Caco-2 (cell line): ENCODE results near the gene ZDHHC3. TPM values are rescaled to one million over a fixed set of nuclear protein-coding genes. Genes with fewer than 3 reads are reported as not detected.

Experiments
- BruUV-seq: library from RNA; stranded (reverse); fragments of 400-500 nt; replicated peaks from 2 replicates; lab custom pipeline; 2021; lab: Mats Ljungman, UMichigan
- CTCF ChIA-PET: fragments of 300-600 bp; sonication (Branson Sonifier 250); formaldehyde crosslinking; loops from one replicate; lab custom pipeline; 2022; ENCODE audit warnings: antibody characterized with exemption; lab: Charles Lee
- POLR2A ChIA-PET: fragments of 300-600 bp; sonication (Branson Sonifier 250); formaldehyde crosslinking; loops from one replicate; lab custom pipeline; 2022; ENCODE audit warnings: antibody characterized with exemption; lab: Charles Lee
- DNase-seq, 2 experiments: peaks; one replicate each; pipeline versions ENCODE4 v3.0.0 to v3.0.0-alpha.2; 2020 to 2022
- H3K27me3 ChIP-seq: replicated peaks from 2 replicates; pipeline ENCODE4 v1.6.0; 2011; ENCODE audit warnings: low read length; ENCODE audit not compliant: control insufficient read depth, insufficient read depth
- H3K36me3 ChIP-seq: 2 replicates; pipeline ENCODE4 v1.5.1; 2011; ENCODE audit warnings: low read length; ENCODE audit not compliant: control insufficient read depth, insufficient read depth
- H3K4me1 ChIP-seq: fragments of 250-450 bp; sonication (Bioruptor Pico); 2 replicates; pipeline ENCODE4 v1.5.1; 2020; ENCODE audit warnings: mild to moderate bottlenecking
- H3K4me3 ChIP-seq: 2 replicates; pipeline ENCODE4 v1.5.1; 2011; ENCODE audit warnings: low read depth, mild to moderate bottlenecking, control low read depth, low read length
- H3K9me3 ChIP-seq: fragments of 250-450 bp; sonication (Bioruptor Pico); 2 replicates; pipeline ENCODE4 v1.5.1; 2020; ENCODE audit warnings: mild to moderate bottlenecking, moderate library complexity
- H3K27ac Mint-ChIP-seq: one replicate; pipeline ENCODE4 v1.8.0; 2022; ENCODE audit warnings: mixed read lengths; ENCODE audit not compliant: unreplicated experiment
- H3K27me3 Mint-ChIP-seq: one replicate; pipeline ENCODE4 v1.8.0; 2022; ENCODE audit warnings: mixed read lengths; ENCODE audit not compliant: insufficient read depth, unreplicated experiment
- H3K36me3 Mint-ChIP-seq: one replicate; pipeline ENCODE4 v1.8.0; 2022; ENCODE audit warnings: mild to moderate bottlenecking, mixed read lengths; ENCODE audit not compliant: insufficient read depth, unreplicated experiment
- H3K4me1 Mint-ChIP-seq: one replicate; pipeline ENCODE4 v1.8.0; 2022; ENCODE audit warnings: low read depth, mixed read lengths; ENCODE audit not compliant: unreplicated experiment
- H3K4me3 Mint-ChIP-seq: one replicate; pipeline ENCODE4 v1.8.0; 2022; ENCODE audit warnings: mild to moderate bottlenecking, moderate library complexity, mixed read lengths; ENCODE audit not compliant: unreplicated experiment
- H3K9me3 Mint-ChIP-seq: one replicate; pipeline ENCODE4 v1.8.0; 2022; ENCODE audit warnings: mixed read lengths; ENCODE audit not compliant: unreplicated experiment
- intact Hi-C: fragments of 100-400 bp; cut with micrococcal nuclease; formaldehyde crosslinking; loops from one replicate; pipeline ENCODE4 v1.10.0; 2022; ENCODE audit not compliant: unreplicated experiment
- total RNA-seq: library from RNA; stranded (reverse); gene quantifications from 2 replicates; pipeline ENCODE4 v1.2.3, GENCODE V29; 2022
- TF ChIP-seq, protein P1 (sequence below), 2 experiments: fragments of 200-600 bp in 1 of 2; IDR thresholded peaks; 1 replicate in 1 of 2; 2 replicates in 1 of 2; pipeline versions ENCODE4 v1.5.1 to v1.8.0; 2011 to 2022; ENCODE audit warnings: antibody characterized with exemption in 1 of 2, control low read depth in 1 of 2, inconsistent platforms in 1 of 2, low read depth in 1 of 2, low read length in 1 of 2, mild to moderate bottlenecking in 1 of 2, moderate library complexity in 1 of 2; ENCODE audit not compliant: insufficient read depth in 1 of 2, severe bottlenecking in 1 of 2, unreplicated experiment in 1 of 2

Gene ZDHHC3
- total RNA-seq, 1 experiment from 2014 or later: 71.3 TPM

DNA sequence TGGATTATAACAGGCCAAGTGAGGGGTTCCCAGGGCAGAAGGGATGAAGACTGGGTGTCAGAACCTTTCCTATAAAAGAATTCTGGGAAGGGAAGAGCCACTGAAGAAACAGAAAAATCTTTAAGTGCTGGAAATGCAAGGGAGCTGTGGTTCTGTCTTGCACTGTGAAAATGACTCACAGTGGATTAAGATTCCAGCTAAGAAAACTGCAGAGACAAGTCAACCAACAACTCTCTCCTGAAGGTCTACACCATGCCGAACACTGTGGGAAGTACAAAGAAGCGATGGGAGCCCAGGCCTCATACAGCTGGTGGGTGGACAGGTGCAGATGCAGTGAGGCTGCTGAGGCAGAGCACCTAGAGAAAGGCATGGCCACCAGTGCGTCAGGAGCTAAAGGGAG, 27.7 kb downstream of the ZDHHC3 start:
- no peak for DNase-seq
- no peak overlapping the region for H3K4me3 ChIP-seq
- ChIA-PET POLR2A (interaction anchor here (0.6 kb wide), 1 partner anchor 27 kb away, joined by 3 read pairs; no protein-coding TSS in a partner anchor), CTCF (interaction anchor here (0.5 kb wide), 1 partner anchor 654 kb away, joined by 3 read pairs; no protein-coding TSS in a partner anchor)
- TF ChIP-seq, protein P1, sequence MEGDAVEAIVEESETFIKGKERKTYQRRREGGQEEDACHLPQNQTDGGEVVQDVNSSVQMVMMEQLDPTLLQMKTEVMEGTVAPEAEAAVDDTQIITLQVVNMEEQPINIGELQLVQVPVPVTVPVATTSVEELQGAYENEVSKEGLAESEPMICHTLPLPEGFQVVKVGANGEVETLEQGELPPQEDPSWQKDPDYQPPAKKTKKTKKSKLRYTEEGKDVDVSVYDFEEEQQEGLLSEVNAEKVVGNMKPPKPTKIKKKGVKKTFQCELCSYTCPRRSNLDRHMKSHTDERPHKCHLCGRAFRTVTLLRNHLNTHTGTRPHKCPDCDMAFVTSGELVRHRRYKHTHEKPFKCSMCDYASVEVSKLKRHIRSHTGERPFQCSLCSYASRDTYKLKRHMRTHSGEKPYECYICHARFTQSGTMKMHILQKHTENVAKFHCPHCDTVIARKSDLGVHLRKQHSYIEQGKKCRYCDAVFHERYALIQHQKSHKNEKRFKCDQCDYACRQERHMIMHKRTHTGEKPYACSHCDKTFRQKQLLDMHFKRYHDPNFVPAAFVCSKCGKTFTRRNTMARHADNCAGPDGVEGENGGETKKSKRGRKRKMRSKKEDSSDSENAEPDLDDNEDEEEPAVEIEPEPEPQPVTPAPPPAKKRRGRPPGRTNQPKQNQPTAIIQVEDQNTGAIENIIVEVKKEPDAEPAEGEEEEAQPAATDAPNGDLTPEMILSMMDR (IDR thresholded peaks at IDR 0.05; ENCODE audit: insufficient read depth in 1 of 2, low read depth in 1 of 2, low read length in 1 of 2, severe bottlenecking in 1 of 2, unreplicated experiment in 1 of 2): no peak
- no peak overlapping the region for H3K4me3 Mint-ChIP-seq
- H3K4me1 Mint-ChIP-seq: no peaks in the 10 kb centered on the region
- BruUV-seq: no TSS peak
- H3K9me3 ChIP-seq: no peaks in the 10 kb centered on the region
- peaks cover 1% of the 10 kb centered on the region for H3K36me3 ChIP-seq
- H3K36me3 Mint-ChIP-seq: peaks cover under 1% of the 10 kb centered on the region
- H3K27me3 Mint-ChIP-seq: no peaks in the 10 kb centered on the region
- no peaks in the 10 kb centered on the region for H3K27me3 ChIP-seq
- intact Hi-C loops: no loop called here
- H3K27ac Mint-ChIP-seq: no peak overlapping the region
- H3K4me1 ChIP-seq: no peaks in the 10 kb centered on the region
- no peaks in the 10 kb centered on the region for H3K9me3 Mint-ChIP-seq

DNA sequence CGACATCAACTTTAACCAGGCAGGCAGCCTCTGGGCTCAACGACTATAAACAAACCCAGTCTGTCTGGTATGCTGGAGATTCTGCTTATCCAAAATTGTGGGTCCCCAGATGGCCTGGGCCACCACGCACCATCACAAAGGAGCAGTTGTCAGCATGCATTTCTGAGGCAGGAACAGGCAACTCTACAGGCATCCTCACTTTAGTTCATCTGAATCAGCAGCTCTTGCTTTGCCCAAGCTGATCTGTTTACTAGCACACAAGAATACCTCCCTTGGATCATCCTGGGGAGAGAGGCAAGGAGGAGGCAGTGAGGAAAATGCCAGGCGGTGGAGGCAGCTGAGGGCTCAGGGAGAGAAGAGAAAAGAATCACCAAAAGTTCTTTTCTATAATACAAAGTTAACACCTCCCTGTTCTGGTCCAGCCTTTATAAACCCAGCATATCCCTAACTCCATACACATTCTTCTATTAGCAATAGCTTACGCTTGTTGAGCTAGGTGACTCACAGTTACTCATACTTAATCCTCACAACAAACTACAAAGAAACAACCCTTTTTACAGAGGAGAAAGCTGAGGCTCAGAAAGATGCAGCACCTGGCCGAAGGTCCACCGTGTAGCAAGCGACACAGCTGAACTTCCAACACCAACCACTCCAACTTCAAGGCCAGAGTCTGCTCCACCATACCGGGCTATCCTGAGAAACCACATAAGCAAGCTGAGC, 33.6 kb downstream of the ZDHHC3 start:
- Mint-ChIP-seq H3K9me3 (no peaks in the 10 kb centered on the region), H3K4me1 (no peaks in the 10 kb centered on the region), H3K27me3 (no peaks in the 10 kb centered on the region), H3K27ac (no peak overlapping the region), H3K4me3 (no peak overlapping the region), H3K36me3 (peaks cover 36% of the 10 kb centered on the region)
- POLR2A ChIA-PET: no interaction called here
- TF ChIP-seq, protein P1 (IDR thresholded peaks at IDR 0.05; ENCODE audit: insufficient read depth in 1 of 2, low read depth in 1 of 2, low read length in 1 of 2, severe bottlenecking in 1 of 2, unreplicated experiment in 1 of 2): no peak
- BruUV-seq: no TSS peak
- CTCF ChIA-PET: no interaction called here
- H3K27me3 ChIP-seq: no peaks in the 10 kb centered on the region
- no peaks in the 10 kb centered on the region for H3K4me1 ChIP-seq
- peaks cover 1% of the 10 kb centered on the region for H3K36me3 ChIP-seq
- no peak for DNase-seq
- H3K4me3 ChIP-seq: no peak overlapping the region
- H3K9me3 ChIP-seq: no peaks in the 10 kb centered on the region
- intact Hi-C loops: no loop called here

DNA sequence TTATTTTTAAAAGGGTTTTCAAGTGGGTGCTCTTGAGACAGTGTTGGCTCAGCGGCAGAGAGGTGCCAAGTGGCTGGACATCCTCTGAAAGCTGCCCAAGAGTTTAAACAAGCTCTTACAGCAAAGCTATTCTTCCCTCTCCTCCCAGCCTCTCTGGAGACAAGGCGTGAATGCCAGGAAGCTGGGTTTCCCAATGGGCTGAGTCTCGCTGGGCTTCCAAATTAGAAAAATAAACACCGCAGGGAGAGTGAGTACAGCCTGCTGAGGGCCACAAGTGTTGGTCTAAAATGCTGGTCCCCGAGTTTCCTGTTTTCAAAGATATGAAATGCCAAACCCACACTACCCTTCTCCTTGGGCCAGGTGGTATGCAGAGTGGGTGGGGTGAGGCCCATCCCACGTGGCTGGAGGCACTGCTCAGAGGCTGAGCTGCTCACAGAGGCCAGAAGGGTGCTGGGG, 36.4 kb downstream of the ZDHHC3 start:
- peaks cover 39% of the 10 kb centered on the region for H3K36me3 Mint-ChIP-seq
- no peak overlapping the region for H3K4me3 Mint-ChIP-seq
- H3K9me3 ChIP-seq: no peaks in the 10 kb centered on the region
- CTCF ChIA-PET: no interaction called here
- H3K27ac Mint-ChIP-seq: no peak overlapping the region
- no TSS peak for BruUV-seq
- H3K27me3 Mint-ChIP-seq: no peaks in the 10 kb centered on the region
- no peaks in the 10 kb centered on the region for H3K27me3 ChIP-seq
- H3K36me3 ChIP-seq: peaks cover 1% of the 10 kb centered on the region; the same call in 1 of the 2 replicates
- DNase-seq: no peak
- TF ChIP-seq, protein P1 (IDR thresholded peaks at IDR 0.05; ENCODE audit: insufficient read depth in 1 of 2, low read depth in 1 of 2, low read length in 1 of 2, severe bottlenecking in 1 of 2, unreplicated experiment in 1 of 2): no peak
- no peak overlapping the region for H3K4me3 ChIP-seq
- intact Hi-C loops: no loop called here
- H3K4me1 Mint-ChIP-seq: no peaks in the 10 kb centered on the region
- no peaks in the 10 kb centered on the region for H3K4me1 ChIP-seq
- H3K9me3 Mint-ChIP-seq: no peaks in the 10 kb centered on the region
- POLR2A ChIA-PET: no interaction called here
